ENCODE results near the gene SIRT6.
"Not testable (repeated sequence)": the region's sequence is repeated elsewhere in the genome, so short reads cannot be mapped to it uniquely, and the experiment has no call there.

SIRT6 gene

DNA sequence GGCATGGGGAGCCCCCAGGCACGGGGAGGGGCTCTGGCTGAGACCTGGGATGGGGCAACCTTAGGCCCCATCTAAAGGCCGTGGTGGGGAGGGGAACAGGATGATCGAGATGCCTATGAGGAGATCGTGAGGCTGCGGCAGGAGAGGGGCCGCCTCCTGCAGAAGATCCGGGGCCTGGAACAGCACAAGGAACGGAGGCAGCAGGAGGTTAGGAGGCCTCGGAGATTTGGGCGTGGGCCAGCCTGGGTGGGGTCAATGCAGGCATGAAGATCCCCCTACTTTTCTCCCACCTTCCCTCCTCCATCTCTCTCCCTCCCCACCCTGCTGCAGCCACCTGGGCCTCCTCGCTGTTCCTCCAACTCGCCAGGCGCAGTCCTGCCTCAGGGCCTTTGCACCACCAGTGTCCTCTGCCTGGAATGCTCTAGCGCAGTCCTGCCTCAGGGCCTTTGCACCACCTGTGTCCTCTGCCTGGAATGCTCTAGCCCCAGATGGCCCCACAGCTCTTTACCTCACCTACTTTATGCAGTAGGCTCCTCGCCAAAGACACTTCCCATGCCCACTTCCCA lies 27.9 kb upstream of the SIRT6 start:
- Mint-ChIP-seq H3K36me3 (no peaks in the 10 kb centered on the region), H3K4me1 (no peaks in the 10 kb centered on the region), H3K27ac (no peak overlapping the region), H3K27me3 (no peaks in the 10 kb centered on the region), H3K4me3 (no peak overlapping the region), H3K9me3 (no peaks in the 10 kb centered on the region)

DNA sequence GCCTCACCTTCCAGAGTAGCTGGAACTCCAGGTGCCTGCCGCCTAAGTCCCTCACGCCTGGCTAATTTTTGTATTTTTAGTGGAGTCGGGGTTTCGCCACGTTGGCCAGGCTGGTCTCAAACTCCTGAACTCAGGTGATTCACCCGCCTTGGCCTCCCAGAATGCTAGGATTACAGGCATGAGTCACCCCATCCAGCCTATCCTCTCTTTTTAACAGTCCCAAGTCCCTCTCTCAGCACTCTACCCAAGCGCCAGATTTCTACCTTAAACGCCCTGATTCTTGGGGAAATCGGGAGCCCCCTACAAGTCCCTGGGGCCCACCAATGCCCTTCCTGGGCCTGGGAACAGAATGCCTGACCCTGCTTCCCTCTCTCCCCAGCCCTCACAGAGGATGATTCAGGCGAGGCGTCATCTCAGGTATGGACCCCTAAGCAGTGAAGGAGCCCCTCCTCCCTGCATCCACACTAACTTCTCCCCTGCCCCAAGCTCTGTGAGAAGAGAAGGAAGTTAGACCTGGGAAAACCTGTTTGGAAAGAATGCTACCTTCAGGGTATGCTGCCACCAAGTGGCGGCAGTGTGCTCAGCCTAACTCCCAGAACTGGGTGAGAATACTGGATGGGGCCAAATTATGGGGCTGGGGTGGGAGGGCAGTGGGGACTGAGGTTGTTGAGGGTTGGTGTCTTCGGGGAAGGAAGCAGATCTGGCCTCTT lies 26.2 kb upstream of the SIRT6 start:
- H3K4me1 Mint-ChIP-seq: peaks cover 4% of the 10 kb centered on the region
- H3K27ac Mint-ChIP-seq: no peak overlapping the region
- no peak overlapping the region for H3K4me3 Mint-ChIP-seq
- no peaks in the 10 kb centered on the region for H3K9me3 Mint-ChIP-seq
- H3K27me3 Mint-ChIP-seq: no peaks in the 10 kb centered on the region
- no peaks in the 10 kb centered on the region for H3K36me3 Mint-ChIP-seq

DNA sequence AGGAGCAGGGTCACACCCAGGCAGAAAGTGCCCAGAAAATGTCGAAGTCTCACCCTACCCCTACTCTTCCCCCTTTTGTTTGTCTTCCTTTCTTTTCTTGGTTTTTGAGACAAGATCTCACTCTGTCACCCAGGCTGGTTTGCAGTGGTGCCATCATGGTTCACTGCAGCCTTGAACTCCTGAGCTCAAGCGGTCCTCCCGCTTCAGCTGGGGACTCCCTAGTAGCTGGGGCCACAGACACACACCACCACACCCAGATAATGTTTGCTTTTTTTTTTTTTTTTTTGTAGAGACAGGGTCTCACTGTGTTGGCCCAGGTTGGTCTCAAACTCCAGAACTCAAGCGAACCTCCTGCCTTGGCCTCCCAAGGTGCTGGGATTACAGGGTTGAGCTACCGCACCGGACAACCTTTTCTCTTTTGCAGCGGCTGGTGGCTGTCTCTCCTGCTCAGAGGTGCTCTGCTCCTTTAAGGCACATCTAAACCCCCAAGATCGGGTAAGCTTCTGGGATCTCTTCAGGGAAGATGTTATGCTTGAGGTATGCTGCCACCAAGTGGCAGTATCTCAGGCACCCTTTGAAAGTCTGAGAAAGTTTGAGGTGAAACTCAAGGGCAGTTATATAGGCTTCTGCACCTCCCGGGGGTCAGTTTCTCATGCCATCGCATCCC lies 24.6 kb upstream of the SIRT6 start:
- H3K4me1 Mint-ChIP-seq: peaks cover 4% of the 10 kb centered on the region
- no peak overlapping the region for H3K27ac Mint-ChIP-seq
- H3K36me3 Mint-ChIP-seq: no peaks in the 10 kb centered on the region
- H3K9me3 Mint-ChIP-seq: no peaks in the 10 kb centered on the region
- H3K4me3 Mint-ChIP-seq: no peak overlapping the region
- no peaks in the 10 kb centered on the region for H3K27me3 Mint-ChIP-seq

DNA sequence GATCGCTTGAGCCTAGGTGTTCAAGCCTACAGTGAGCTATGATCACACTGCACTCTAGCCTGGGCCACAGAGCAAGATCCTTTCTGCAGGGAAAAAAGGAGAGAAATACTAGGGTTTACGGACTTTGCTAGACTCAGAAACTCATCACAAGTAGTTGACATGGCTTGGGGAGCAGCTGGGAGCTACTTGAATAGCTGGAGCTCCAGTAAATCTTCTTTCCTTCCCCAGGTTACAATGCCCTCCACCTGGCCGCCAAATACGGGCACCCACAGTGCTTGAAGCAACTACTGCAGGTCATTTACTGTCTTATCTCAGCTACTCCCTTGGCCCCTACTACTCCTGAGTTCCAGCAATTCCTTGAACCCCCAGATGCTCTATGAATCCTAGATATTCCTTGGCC lies 19.4 kb upstream of the SIRT6 start:
- peaks cover 16% of the 10 kb centered on the region for H3K27me3 Mint-ChIP-seq
- peaks cover 14% of the 10 kb centered on the region for H3K4me1 Mint-ChIP-seq
- H3K4me3 Mint-ChIP-seq: no peak overlapping the region
- H3K36me3 Mint-ChIP-seq: no peaks in the 10 kb centered on the region
- H3K27ac Mint-ChIP-seq: no peak overlapping the region
- no peaks in the 10 kb centered on the region for H3K9me3 Mint-ChIP-seq

DNA sequence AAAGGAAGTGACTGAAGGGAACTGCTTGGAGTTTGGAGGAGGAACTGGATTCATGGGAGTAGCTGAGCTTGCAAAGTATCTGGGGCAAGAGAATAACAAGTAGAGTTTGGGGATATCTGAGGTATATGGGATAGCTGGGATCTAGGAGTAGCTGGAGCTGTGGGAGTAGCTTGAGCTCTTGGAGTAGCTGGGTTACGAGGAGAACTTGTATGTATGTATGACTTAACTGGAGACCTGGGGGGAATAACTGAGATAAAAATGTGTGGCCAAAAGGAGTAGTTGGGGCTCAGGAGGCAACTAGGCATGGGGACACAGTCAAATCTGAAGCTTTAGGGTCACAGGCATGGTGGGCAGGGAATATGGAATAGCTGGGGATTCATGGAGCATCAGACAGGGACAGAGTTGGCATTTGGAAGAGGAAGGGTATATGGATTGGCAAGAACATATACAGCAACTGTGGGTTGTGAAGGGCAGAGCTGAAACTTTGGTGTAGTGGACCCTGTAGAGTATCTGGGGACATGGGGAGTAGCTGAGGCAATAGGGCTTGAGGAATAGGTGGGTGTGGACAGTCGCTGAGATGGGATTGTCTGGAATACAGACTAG lies 18.7 kb upstream of the SIRT6 start:
- Mint-ChIP-seq H3K9me3 (no peaks in the 10 kb centered on the region), H3K36me3 (no peaks in the 10 kb centered on the region), H3K4me1 (peaks cover 14% of the 10 kb centered on the region), H3K27me3 (peaks cover 20% of the 10 kb centered on the region), H3K27ac (no peak overlapping the region), H3K4me3 (no peak overlapping the region)

DNA sequence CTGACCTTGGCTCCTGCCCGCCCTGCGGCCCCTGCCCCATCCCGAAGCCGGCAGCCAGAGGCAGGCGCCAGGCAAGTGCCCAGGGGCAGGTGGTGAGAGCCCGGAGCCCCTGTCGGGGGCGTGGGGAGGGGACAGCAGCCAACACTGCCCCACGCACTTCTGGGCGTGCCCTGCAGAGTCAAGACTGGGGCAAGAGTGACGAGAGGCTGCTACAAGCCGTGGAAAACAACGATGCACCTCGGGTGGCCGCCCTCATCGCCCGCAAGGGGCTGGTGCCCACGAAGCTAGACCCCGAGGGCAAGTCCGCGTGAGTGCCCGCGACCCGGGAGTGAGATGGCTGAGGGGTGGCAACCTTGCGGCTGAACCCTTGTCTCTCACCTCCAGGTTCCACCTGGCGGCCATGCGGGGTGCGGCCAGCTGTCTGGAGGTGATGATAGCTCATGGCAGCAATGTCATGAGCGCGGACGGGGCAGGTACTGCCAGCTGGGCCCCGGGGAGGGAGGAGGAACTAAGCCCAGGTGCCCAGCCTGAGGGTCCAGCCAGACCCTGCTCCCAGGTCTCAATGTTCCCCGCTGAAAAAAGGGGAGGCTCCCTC lies 17.4 kb upstream of the SIRT6 start:
- no peaks in the 10 kb centered on the region for H3K9me3 Mint-ChIP-seq
- no peak overlapping the region for H3K4me3 Mint-ChIP-seq
- peaks cover 28% of the 10 kb centered on the region for H3K27me3 Mint-ChIP-seq
- peaks cover 14% of the 10 kb centered on the region for H3K4me1 Mint-ChIP-seq
- no peaks in the 10 kb centered on the region for H3K36me3 Mint-ChIP-seq
- H3K27ac Mint-ChIP-seq: no peak overlapping the region

DNA sequence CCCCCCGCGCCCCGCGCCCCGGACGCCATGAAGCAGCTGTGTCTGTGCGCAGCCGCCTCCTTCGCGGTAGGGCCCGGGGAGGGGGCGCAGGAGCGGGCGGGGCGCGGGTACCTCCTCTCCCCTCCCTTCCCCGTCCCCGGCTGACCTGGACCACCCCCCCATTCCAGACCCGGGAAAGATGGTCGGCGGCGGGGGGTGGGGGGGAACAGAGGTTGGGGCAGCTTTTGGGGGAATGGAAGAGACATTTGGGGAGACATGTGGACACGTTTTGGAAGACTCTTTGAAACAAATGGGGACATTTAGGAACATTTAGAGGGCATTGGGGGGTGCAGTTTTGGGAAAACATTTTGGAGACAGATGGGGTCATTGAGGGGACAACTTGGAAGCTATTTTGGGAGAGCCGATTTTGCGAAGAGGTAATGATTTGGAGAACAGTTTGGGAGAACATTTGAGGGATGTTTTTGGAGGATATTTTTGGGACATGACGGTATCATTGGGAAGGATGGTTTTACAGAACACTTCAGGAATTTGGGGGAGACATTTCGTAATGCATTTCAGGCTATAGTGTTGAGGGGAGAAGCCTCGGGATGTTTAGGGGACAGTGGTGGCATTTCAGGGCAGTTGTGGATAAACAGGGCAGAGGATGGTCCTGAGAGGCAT lies 16.2 kb upstream of the SIRT6 start:
- H3K27me3 Mint-ChIP-seq: peaks cover 35% of the 10 kb centered on the region
- no peak overlapping the region for H3K4me3 Mint-ChIP-seq
- H3K9me3 Mint-ChIP-seq: no peaks in the 10 kb centered on the region

DNA sequence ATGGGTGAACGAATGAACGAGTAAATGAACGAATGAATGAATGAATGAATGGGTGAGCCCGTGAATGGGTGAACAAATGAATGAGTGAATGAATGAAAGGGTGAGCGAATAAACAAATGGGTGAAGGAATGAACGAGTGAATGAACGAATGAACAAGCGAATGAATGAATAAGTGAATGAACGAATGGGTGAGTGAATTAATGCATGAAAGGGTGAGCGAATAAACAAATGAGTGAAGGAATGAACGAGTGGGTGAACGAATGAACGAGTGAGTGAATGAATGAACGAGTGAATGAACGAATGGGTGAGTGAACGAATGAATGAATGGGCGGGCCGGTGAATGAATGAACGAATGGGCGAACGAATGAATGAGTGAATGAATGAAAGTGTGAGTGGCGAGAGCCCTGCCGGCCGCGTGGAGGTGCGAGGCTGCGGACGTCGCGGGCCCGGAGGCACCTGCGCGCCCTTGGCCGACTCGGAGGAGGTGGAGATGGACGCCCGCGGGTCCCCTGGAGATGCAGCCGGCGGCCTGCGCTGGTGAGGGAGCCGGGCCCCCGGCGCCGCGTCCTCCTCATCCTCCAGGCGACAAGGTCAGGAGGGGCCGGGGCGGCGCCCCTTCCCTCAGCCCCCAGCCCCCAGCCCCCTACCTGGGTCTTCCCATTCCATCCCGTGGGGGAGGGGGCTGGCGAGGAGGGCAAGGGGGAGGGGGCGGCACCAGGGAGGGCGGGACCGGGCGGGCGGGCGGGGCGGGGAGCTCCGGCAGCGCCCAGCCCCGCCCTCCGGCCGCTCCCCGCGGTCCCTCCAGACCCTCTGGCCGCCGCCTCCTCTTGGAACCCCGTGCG lies 15.5 kb upstream of the SIRT6 start:
- Mint-ChIP-seq H3K4me3 (peak overlapping the region; percentile 1), H3K27ac (peak overlapping the region; percentile 24), H3K4me1 (peaks cover 10% of the 10 kb centered on the region), H3K9me3 (no peaks in the 10 kb centered on the region), H3K36me3 (no peaks in the 10 kb centered on the region), H3K27me3 (peaks cover 39% of the 10 kb centered on the region)

More for the DNA sequence above, 16.2 kb upstream of the SIRT6 start:
- Mint-ChIP-seq H3K36me3 (no peaks in the 10 kb centered on the region), H3K27ac (no peak overlapping the region), H3K4me1 (peaks cover 10% of the 10 kb centered on the region)

DNA sequence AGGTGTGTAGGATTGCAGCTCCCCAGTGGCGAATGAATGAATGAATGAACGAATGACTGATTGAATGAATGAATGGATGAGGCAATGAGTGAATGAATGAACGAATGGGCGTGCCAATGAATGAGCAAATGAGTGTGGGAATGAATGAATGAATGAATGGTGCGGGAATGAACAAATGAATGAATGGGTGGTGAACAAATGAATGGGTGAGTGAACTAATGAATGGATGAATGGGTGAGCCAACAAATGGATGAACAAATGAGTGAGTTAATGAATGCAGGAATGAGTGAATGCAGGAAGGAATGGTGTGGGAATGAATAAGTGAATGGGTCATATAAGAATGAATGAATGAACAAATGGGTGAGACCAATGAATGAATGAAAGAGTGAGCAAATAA lies 14.9 kb upstream of the SIRT6 start:
- Mint-ChIP-seq H3K4me1 (peaks cover 10% of the 10 kb centered on the region), H3K27ac (peak overlapping the region; percentile 24), H3K9me3 (no peaks in the 10 kb centered on the region), H3K27me3 (peaks cover 39% of the 10 kb centered on the region), H3K36me3 (no peaks in the 10 kb centered on the region), H3K4me3 (peak overlapping the region; percentile 1)

DNA sequence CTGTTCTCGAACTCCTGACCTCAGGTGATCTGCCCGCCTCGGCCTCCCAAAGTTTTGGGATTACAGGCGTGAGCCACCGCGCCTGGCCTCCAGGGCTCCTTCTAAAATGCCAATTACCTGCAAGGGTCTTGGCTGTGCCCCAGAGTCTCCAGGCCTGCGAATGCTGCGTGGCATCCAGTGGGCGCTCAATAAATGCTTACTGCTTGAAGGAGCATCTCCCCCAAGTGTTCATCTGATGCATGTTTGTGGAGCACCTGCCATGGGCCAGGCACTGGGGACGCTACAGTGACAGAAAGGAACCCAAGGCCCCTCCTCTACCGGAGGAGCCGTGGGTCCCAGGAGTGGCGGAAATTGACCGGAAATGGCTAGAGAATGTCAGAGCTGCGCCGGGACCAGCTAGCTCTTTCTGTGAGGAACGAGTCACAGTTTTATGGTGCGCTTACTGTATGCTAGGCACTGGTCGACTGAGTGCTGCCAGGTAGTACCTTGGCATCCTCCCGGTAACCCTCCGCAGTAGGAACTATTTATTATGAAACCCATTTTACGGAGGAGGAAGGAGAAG lies 14.3 kb upstream of the SIRT6 start:
- Mint-ChIP-seq H3K36me3 (no peaks in the 10 kb centered on the region), H3K4me3 (no peak overlapping the region), H3K27me3 (peaks cover 39% of the 10 kb centered on the region), H3K9me3 (no peaks in the 10 kb centered on the region), H3K27ac (no peak overlapping the region), H3K4me1 (peaks cover 10% of the 10 kb centered on the region)

DNA sequence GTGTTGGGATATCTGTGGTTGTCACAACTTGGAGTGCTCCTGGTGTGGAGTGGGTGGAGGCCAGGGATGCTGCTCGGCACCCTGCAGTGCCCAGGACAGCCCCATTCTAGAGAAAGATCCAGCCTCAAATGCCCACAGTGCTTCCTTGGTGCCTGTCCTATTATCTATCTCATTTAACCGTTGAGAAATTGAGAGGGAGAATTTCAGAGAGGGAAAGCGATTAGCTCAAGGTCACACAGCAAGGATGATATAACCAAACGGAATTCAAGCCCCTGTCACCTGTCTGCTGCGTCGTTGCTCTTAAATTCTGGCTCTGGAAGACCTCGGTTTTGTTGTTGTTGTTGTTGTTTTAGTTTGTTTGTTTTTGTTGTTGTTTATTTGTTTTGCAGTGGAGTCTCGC lies 13.6 kb upstream of the SIRT6 start:
- H3K4me3 Mint-ChIP-seq: no peak overlapping the region
- H3K4me1 Mint-ChIP-seq: peaks cover 10% of the 10 kb centered on the region
- no peaks in the 10 kb centered on the region for H3K36me3 Mint-ChIP-seq
- H3K9me3 Mint-ChIP-seq: no peaks in the 10 kb centered on the region
- H3K27ac Mint-ChIP-seq: no peak overlapping the region
- H3K27me3 Mint-ChIP-seq: peaks cover 39% of the 10 kb centered on the region

DNA sequence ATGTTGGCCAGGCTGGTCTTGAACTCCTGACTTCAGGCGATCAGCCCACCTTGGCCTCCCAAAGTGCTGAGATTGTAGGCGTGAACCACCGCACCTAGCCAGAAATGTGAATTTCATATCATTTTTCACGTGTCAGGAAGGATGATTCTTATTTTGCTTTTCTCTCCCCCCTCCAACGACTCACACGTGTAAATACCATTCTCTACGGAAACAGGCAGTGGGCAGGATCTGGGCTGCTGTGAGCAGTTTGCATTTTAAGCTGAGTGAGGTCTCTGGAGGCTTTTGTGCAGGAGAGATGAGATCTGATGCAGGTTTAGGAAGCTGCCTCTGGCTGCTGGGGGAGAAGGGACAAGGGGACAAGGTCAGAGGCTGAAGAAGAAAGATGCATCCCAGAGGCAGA lies 12.0 kb upstream of the SIRT6 start:
- H3K9me3 Mint-ChIP-seq: no peaks in the 10 kb centered on the region
- no peak overlapping the region for H3K27ac Mint-ChIP-seq
- H3K4me1 Mint-ChIP-seq: peaks cover 10% of the 10 kb centered on the region
- H3K36me3 Mint-ChIP-seq: no peaks in the 10 kb centered on the region
- peaks cover 39% of the 10 kb centered on the region for H3K27me3 Mint-ChIP-seq
- H3K4me3 Mint-ChIP-seq: no peak overlapping the region

DNA sequence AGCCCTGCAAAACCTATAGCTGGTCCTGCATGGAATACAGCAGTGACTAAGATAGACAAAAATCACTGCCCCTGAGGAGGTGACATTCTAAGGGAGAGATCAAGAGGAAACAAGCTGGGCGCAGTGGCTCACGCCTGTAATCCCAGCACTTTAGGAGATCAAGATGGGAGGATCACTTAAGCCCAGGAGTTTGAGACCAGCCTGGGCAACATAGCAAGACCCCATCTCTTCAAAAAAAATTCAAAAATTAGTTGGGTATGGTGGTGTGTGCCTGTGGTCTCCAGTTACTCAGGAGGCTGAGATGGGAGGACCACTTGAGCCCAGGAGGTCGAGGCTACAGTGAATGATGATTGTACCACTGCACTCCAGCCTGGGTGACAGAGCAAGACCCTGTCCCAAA lies 10.2 kb upstream of the SIRT6 start:
- H3K4me3 Mint-ChIP-seq, H3K27ac Mint-ChIP-seq, H3K4me1 Mint-ChIP-seq, H3K9me3 Mint-ChIP-seq, H3K36me3 Mint-ChIP-seq: not testable (repeated sequence)
- peaks cover 30% of the 10 kb centered on the region for H3K27me3 Mint-ChIP-seq

DNA sequence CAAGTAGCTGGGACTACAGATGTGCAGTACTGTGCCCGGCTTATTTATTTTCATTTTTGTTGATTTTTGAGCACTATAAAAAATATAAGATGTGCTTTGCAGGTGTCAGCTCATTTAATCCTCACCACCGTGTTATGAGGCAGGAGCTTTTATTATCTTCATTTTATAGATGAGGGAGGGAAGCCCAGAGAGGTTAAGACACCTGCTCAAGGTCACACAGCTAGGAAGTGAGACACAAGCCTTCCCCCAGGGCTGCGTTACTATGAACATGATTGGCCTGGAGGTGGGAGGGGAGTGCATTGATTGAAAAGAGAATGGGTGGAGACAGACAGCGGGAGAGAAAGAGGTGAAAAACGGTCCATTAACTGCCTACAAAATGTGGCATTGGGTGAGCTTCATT lies 7.3 kb upstream of the SIRT6 start:
- Mint-ChIP-seq H3K36me3 (no peaks in the 10 kb centered on the region), H3K27me3 (peaks cover 11% of the 10 kb centered on the region), H3K9me3 (no peaks in the 10 kb centered on the region), H3K27ac (no peak overlapping the region), H3K4me1 (no peaks in the 10 kb centered on the region), H3K4me3 (no peak overlapping the region)

Data from activated naive CD4-positive, alpha-beta T cell treated with anti-CD3 and anti-CD28 coated beads, Interleukin-2, amount 50 U/mL, for 24 hours (primary cell).